CD14-positive monocyte (primary cell): ENCODE data around the gene MISP. TPM values are rescaled to one million over a fixed set of nuclear protein-coding genes. Genes with fewer than 3 reads are reported as not detected.
A peak's percentile ranks its signal among the peaks of the same experiment; 100 is the strongest.

Experiments
- DNase-seq, 3 donors: peaks; one replicate each; pipeline ENCODE4 v3.0.0-alpha.2; 2011 to 2022
- H2AFZ ChIP-seq: 2 replicates; pipeline ENCODE4 v1.6.0; 2012; ENCODE audit warnings: mild to moderate bottlenecking, low read depth, low read length, inconsistent platforms; ENCODE audit not compliant: insufficient read depth, poor library complexity, severe bottlenecking
- H3K27ac ChIP-seq, 2 donors: 1 replicate in 1 of 2; 2 replicates in 1 of 2; pipeline ENCODE4 v1.5.1; 2012 to 2013; ENCODE audit warnings: low read length in 2 of 2, control low read depth in 1 of 2, inconsistent platforms in 1 of 2, low read depth in 1 of 2, mild to moderate bottlenecking in 1 of 2
- H3K27me3 ChIP-seq, 2 donors: one replicate each; pipeline versions ENCODE4 v1.6.0 to v1.6.1; 2011 to 2013; ENCODE audit warnings: low read length in 2 of 2; ENCODE audit not compliant: control insufficient read depth in 2 of 2, insufficient read depth in 2 of 2
- H3K36me3 ChIP-seq, 2 donors: replicated peaks in 1 of 2; 1 replicate in 1 of 2; 2 replicates in 1 of 2; pipeline versions ENCODE4 v1.5.1 to v1.6.1; 2012 to 2013; ENCODE audit warnings: low read length in 2 of 2, control low read depth in 1 of 2, inconsistent platforms in 1 of 2, mild to moderate bottlenecking in 1 of 2; ENCODE audit not compliant: insufficient read depth in 2 of 2, control insufficient read depth in 1 of 2
- H3K4me1 ChIP-seq, 2 donors: 1 replicate in 1 of 2; 2 replicates in 1 of 2; pipeline versions ENCODE4 v1.5.1 to v1.6.1; 2012 to 2013; ENCODE audit warnings: low read length in 2 of 2, control low read depth in 1 of 2, inconsistent platforms in 1 of 2, mild to moderate bottlenecking in 1 of 2, moderate library complexity in 1 of 2; ENCODE audit not compliant: insufficient read depth in 2 of 2, control insufficient read depth in 1 of 2
- H3K4me2 ChIP-seq: replicated peaks from 2 replicates; pipeline ENCODE3; 2012; ENCODE audit warnings: low read length, moderate library complexity, mild to moderate bottlenecking; ENCODE audit not compliant: poor library complexity, severe bottlenecking; ENCODE audit errors: extremely low read depth
- H3K4me3 ChIP-seq, 3 experiments: fragments of 200-600 bp in 1 of 3; sonication (generic) in 1 of 3; replicated peaks in 1 of 3; 1 replicate in 2 of 3; 2 replicates in 1 of 3; pipeline ENCODE4 v1.5.1; 2011 to 2013; ENCODE audit warnings: low read length in 3 of 3, mild to moderate bottlenecking in 3 of 3, control low read depth in 2 of 3, low read depth in 2 of 3, inconsistent platforms in 1 of 3, moderate library complexity in 1 of 3
- H3K79me2 ChIP-seq: 2 replicates; pipeline ENCODE4 v1.6.0; 2012; ENCODE audit warnings: mild to moderate bottlenecking, control low read depth, inconsistent platforms, low read length, moderate library complexity; ENCODE audit not compliant: insufficient read depth
- H3K9ac ChIP-seq: 2 replicates; pipeline ENCODE4 v1.6.0; 2017; ENCODE audit warnings: low read length, mild to moderate bottlenecking; ENCODE audit not compliant: insufficient read depth, poor library complexity, severe bottlenecking
- H3K9me3 ChIP-seq, 2 donors: replicated peaks in 1 of 2; 1 replicate in 1 of 2; 2 replicates in 1 of 2; pipeline versions ENCODE4 v1.5.1 to v1.6.1; 2012 to 2013; ENCODE audit warnings: low read length in 2 of 2, control low read depth in 1 of 2; ENCODE audit not compliant: control insufficient read depth in 1 of 2, insufficient read depth in 1 of 2
- H4K20me1 ChIP-seq: 2 replicates; pipeline ENCODE4 v1.6.0; 2012; ENCODE audit warnings: mild to moderate bottlenecking, low read length, control low read depth, moderate library complexity; ENCODE audit not compliant: insufficient read depth
- H3K27ac Mint-ChIP-seq, 7 donors: one replicate each; pipeline ENCODE4 v1.8.0; 2020; ENCODE audit warnings: mild to moderate bottlenecking in 7 of 7, mixed read lengths in 7 of 7, moderate library complexity in 6 of 7, inconsistent platforms in 2 of 7
- H3K27me3 Mint-ChIP-seq, 3 donors: one replicate each; pipeline ENCODE4 v1.8.0; 2021 to 2022; ENCODE audit warnings: low read depth in 3 of 3, mild to moderate bottlenecking in 3 of 3, mixed read lengths in 3 of 3, moderate library complexity in 3 of 3, inconsistent platforms in 1 of 3
- H3K36me3 Mint-ChIP-seq, 2 donors: one replicate each; pipeline ENCODE4 v1.8.0; 2020; ENCODE audit warnings: mixed read lengths in 2 of 2, inconsistent platforms in 1 of 2, mild to moderate bottlenecking in 1 of 2
- H3K4me1 Mint-ChIP-seq: one replicate; pipeline ENCODE4 v1.8.0; 2020; ENCODE audit warnings: mild to moderate bottlenecking, mixed read lengths
- H3K4me3 Mint-ChIP-seq, 2 donors: one replicate each; pipeline ENCODE4 v1.8.0; 2020; ENCODE audit warnings: mild to moderate bottlenecking in 2 of 2, mixed read lengths in 2 of 2, moderate library complexity in 1 of 2
- H3K9me3 Mint-ChIP-seq, 7 donors: one replicate each; pipeline ENCODE4 v1.8.0; 2020 to 2022; ENCODE audit warnings: mixed read lengths in 7 of 7, mild to moderate bottlenecking in 6 of 7, moderate library complexity in 6 of 7, inconsistent platforms in 2 of 7
- WGBS: methylation state at CpG from one replicate; pipeline ENCODE4 v1.1.5; 2013; ENCODE audit warnings: missing lambda C conversion rate; ENCODE audit not compliant: insufficient coverage; 5-methylcytosine and 5-hydroxymethylcytosine counted together
- intact Hi-C, 2 donors: fragments of 100-400 bp; cut with micrococcal nuclease; formaldehyde crosslinking; loops; one replicate each; pipeline versions ENCODE4 v1.15.0 to v1.15.1; 2023
- polyA plus RNA-seq, 3 donors: library from polyadenylated mRNA; depleted of rRNA in 1 of 3; unstranded in 2 of 3; stranded (reverse) in 1 of 3; fragments of 300-500 nt in 2 of 3; fragments of >200 nt in 1 of 3; fragmentation: Illumina TruSeq in 2 of 3; gene quantifications; 1 replicate in 2 of 3; 2 replicates in 1 of 3; pipeline ENCODE4 v1.2.3, GENCODE V29; 2012 to 2021
- TF ChIP-seq, protein P1 (sequence below): fragments of 200-600 bp; IDR thresholded peaks from one replicate; pipeline ENCODE4 v1.8.0; 2022; ENCODE audit warnings: antibody characterized with exemption, mild to moderate bottlenecking

MISP gene
- polyA plus RNA-seq, 3 donors, result not detected

GRCh38 chr19:791007-791566 is 40.2 kb downstream of the MISP start:
- no peak overlapping the region for H3K27ac ChIP-seq
- TF ChIP-seq, protein P1, sequence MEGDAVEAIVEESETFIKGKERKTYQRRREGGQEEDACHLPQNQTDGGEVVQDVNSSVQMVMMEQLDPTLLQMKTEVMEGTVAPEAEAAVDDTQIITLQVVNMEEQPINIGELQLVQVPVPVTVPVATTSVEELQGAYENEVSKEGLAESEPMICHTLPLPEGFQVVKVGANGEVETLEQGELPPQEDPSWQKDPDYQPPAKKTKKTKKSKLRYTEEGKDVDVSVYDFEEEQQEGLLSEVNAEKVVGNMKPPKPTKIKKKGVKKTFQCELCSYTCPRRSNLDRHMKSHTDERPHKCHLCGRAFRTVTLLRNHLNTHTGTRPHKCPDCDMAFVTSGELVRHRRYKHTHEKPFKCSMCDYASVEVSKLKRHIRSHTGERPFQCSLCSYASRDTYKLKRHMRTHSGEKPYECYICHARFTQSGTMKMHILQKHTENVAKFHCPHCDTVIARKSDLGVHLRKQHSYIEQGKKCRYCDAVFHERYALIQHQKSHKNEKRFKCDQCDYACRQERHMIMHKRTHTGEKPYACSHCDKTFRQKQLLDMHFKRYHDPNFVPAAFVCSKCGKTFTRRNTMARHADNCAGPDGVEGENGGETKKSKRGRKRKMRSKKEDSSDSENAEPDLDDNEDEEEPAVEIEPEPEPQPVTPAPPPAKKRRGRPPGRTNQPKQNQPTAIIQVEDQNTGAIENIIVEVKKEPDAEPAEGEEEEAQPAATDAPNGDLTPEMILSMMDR, result no peak
- DNase-seq, result no peak
- H3K9me3 Mint-ChIP-seq, result peaks cover 0 to 2% (median 0%) of the 10 kb centered on the region in 7 donors
- H3K4me2 ChIP-seq, result no peak overlapping the region
- WGBS, result 83% methylated on average over 21 of the region's 26 CpGs
- H4K20me1 ChIP-seq, result no peaks in the 10 kb centered on the region
- H3K4me1 Mint-ChIP-seq, result peaks cover 12% of the 10 kb centered on the region
- H3K27ac Mint-ChIP-seq, result no peak overlapping the region
- H3K4me3 ChIP-seq, result no peak overlapping the region
- H3K79me2 ChIP-seq, result peaks cover under 1% of the 10 kb centered on the region
- no peaks in the 10 kb centered on the region for H3K36me3 ChIP-seq
- H3K9me3 ChIP-seq, result no peaks in the 10 kb centered on the region
- H2AFZ ChIP-seq, result no peak overlapping the region
- peaks cover 16% of the 10 kb centered on the region in 2 donors for H3K4me1 ChIP-seq
- peaks cover 4 to 6% (median 5%) of the 10 kb centered on the region in 3 donors for H3K27me3 Mint-ChIP-seq
- H3K4me3 Mint-ChIP-seq, result peak overlapping the region in 1 of 2 donors; percentile 42
- H3K9ac ChIP-seq, result no peak overlapping the region
- intact Hi-C loops, result no loop called here
- H3K36me3 Mint-ChIP-seq, result peaks cover 0 to 2% of the 10 kb centered on the region in 2 donors
- no peaks in the 10 kb centered on the region for H3K27me3 ChIP-seq

- intact Hi-C loops, result no loop called here
- Mint-ChIP-seq H3K4me3 (peak overlapping the region in 1 of 2 donors; percentile 42), H3K4me1 (peaks cover 12% of the 10 kb centered on the region), H3K27me3 (peaks cover 4 to 6% (median 5%) of the 10 kb centered on the region in 3 donors), H3K27ac (no peak overlapping the region), H3K9me3 (peaks cover 0 to 2% (median 0%) of the 10 kb centered on the region in 7 donors), H3K36me3 (peaks cover 0 to 2% of the 10 kb centered on the region in 2 donors)
- Histone ChIP-seq H3K36me3 (no peaks in the 10 kb centered on the region), H3K4me1 (peaks cover 22% of the 10 kb centered on the region in 2 donors), H3K79me2 (peaks cover 5% of the 10 kb centered on the region), H3K9ac (no peak overlapping the region), H3K27me3 (no peaks in the 10 kb centered on the region), H3K9me3 (no peaks in the 10 kb centered on the region), H3K4me3 (no peak overlapping the region), H4K20me1 (no peaks in the 10 kb centered on the region), H3K27ac (no peak overlapping the region), H3K4me2 (no peak overlapping the region), H2AFZ (no peak overlapping the region)
- TF ChIP-seq, protein P1, result no peak
- no peak for DNase-seq
- WGBS, result 67% methylated on average over 7 of the region's 8 CpGs
These were observed 40.8 kb downstream of the MISP start for GRCh38 chr19:791567-792305.
